Mesendoderm (in vitro differentiated cells): ENCODE results near the gene DSP.

ENCODE experiments used
- DNase-seq: peaks from one replicate; pipeline ENCODE4 v3.0.0; 2013
- H2AK5ac ChIP-seq: 2 replicates; pipeline ENCODE4 v1.6.1; 2013; ENCODE audit warnings: low read length, inconsistent platforms
- H2BK120ac ChIP-seq: 2 replicates; pipeline ENCODE4 v1.6.1; 2013; ENCODE audit warnings: low read depth, mild to moderate bottlenecking, low read length, moderate library complexity, mixed read lengths
- H2BK15ac ChIP-seq: replicated peaks from 2 replicates; pipeline ENCODE4 v1.6.1; 2013; ENCODE audit warnings: low read depth, mild to moderate bottlenecking, moderate library complexity
- H2BK5ac ChIP-seq: 2 replicates; pipeline ENCODE4 v1.6.1; 2013; ENCODE audit warnings: low read length, inconsistent platforms
- H3K18ac ChIP-seq: 2 replicates; pipeline ENCODE4 v1.6.1; 2013; ENCODE audit warnings: mild to moderate bottlenecking, low read length, mixed read lengths
- H3K23ac ChIP-seq: one replicate; pipeline ENCODE4 v1.6.1; 2013; ENCODE audit warnings: low read length
- H3K27ac ChIP-seq: 2 replicates; pipeline ENCODE4 v1.5.1; 2013; ENCODE audit warnings: low read depth, mild to moderate bottlenecking, inconsistent platforms, low read length, moderate library complexity
- H3K27me3 ChIP-seq: 2 replicates; pipeline ENCODE4 v1.6.1; 2013; ENCODE audit warnings: low read length, control low read depth, mild to moderate bottlenecking, inconsistent platforms; ENCODE audit not compliant: insufficient read depth, poor library complexity
- H3K36me3 ChIP-seq: 2 replicates; pipeline ENCODE4 v1.6.1; 2013; ENCODE audit warnings: low read length, inconsistent platforms; ENCODE audit not compliant: control insufficient read depth, insufficient read depth
- H3K4ac ChIP-seq: one replicate; pipeline ENCODE4 v1.6.1; 2013; ENCODE audit warnings: low read depth, mild to moderate bottlenecking, low read length, moderate library complexity
- H3K4me1 ChIP-seq: 2 replicates; pipeline ENCODE4 v1.6.1; 2013; ENCODE audit warnings: low read depth, low read length, inconsistent platforms; ENCODE audit not compliant: control insufficient read depth
- H3K4me2 ChIP-seq: 2 replicates; pipeline ENCODE4 v1.6.1; 2013; ENCODE audit warnings: low read length
- H3K4me3 ChIP-seq: 2 replicates; pipeline ENCODE4 v1.5.1; 2013; ENCODE audit warnings: mild to moderate bottlenecking, low read length
- H3K56ac ChIP-seq: one replicate; pipeline ENCODE4 v1.6.1; 2013; ENCODE audit warnings: low read length
- H3K79me1 ChIP-seq: 2 replicates; pipeline ENCODE4 v1.6.1; 2013; ENCODE audit warnings: low read length, inconsistent platforms
- H3K79me2 ChIP-seq: 2 replicates; pipeline ENCODE4 v1.6.1; 2013; ENCODE audit warnings: mild to moderate bottlenecking, low read length; ENCODE audit not compliant: control insufficient read depth, insufficient read depth
- H3K9ac ChIP-seq: 2 replicates; pipeline ENCODE4 v1.6.1; 2013; ENCODE audit warnings: low read length, inconsistent platforms
- H4K5ac ChIP-seq: one replicate; pipeline ENCODE4 v1.6.1; 2013; ENCODE audit warnings: low read length
- H4K8ac ChIP-seq: one replicate; pipeline ENCODE4 v1.6.1; 2013; ENCODE audit warnings: low read depth, mild to moderate bottlenecking, control low read depth, low read length, moderate library complexity
- WGBS: extraction: QIAGEN DNeasy Blood & Tissue Kit; methylation state at CpG from one replicate; pipeline ENCODE4 v1.1.7; 2013; ENCODE audit warnings: low lambda C conversion rate, missing lambda C conversion rate; ENCODE audit not compliant: insufficient coverage; ENCODE audit errors: extremely low coverage; 5-methylcytosine and 5-hydroxymethylcytosine counted together

DSP gene

DNA sequence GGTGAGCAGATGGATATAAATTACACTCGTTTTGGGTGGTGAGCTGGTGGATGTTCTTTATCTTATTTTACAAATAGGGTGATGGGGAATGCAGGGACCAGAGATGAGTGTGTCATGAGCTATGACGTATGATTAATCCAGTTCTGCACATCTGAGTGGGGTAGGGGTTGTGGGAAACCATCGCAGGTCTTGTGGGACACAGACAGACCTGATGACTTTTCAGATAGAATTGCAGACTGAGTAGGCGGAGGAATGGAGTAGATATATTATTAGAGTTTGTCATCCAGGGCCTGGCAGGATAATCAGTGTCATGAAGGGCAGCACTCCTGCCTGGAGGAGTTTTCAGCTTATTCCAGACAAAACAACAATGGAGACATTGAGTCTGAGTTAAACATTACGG lies 12.9 kb upstream of the DSP start:
- Histone ChIP-seq H3K18ac (no peak overlapping the region), H4K8ac (no peak overlapping the region), H3K4me2 (no peak overlapping the region), H3K36me3 (no peaks in the 10 kb centered on the region), H3K27me3 (no peaks in the 10 kb centered on the region), H3K79me1 (no peaks in the 10 kb centered on the region), H3K4me3 (no peak overlapping the region), H3K79me2 (no peaks in the 10 kb centered on the region), H3K4ac (no peak overlapping the region), H2AK5ac (no peak overlapping the region), H3K4me1 (peaks cover 5% of the 10 kb centered on the region), H2BK120ac (no peak overlapping the region), H3K9ac (no peak overlapping the region), H2BK15ac (no peak overlapping the region), H4K5ac (no peak overlapping the region), H3K23ac (no peak overlapping the region), H3K56ac (no peak overlapping the region), H2BK5ac (no peak overlapping the region), H3K27ac (no peak overlapping the region)
- no peak for DNase-seq
- no CpG with 5 or more reads among the region's 5 CpGs for WGBS

- no CpG with 5 or more reads among the region's 6 CpGs for WGBS
- H3K79me2 ChIP-seq: no peaks in the 10 kb centered on the region
- no peak for DNase-seq
- H3K27ac ChIP-seq: no peak overlapping the region
- no peak overlapping the region for H3K4ac ChIP-seq
- H2BK120ac ChIP-seq: no peak overlapping the region
- H3K23ac ChIP-seq: no peak overlapping the region
- H3K4me2 ChIP-seq: no peak overlapping the region
- H3K18ac ChIP-seq: no peak overlapping the region
- peaks cover 5% of the 10 kb centered on the region for H3K4me1 ChIP-seq
- H3K56ac ChIP-seq: no peak overlapping the region
- no peaks in the 10 kb centered on the region for H3K36me3 ChIP-seq
- H2BK5ac ChIP-seq: no peak overlapping the region
- no peak overlapping the region for H2BK15ac ChIP-seq
- no peak overlapping the region for H2AK5ac ChIP-seq
- no peak overlapping the region for H3K9ac ChIP-seq
- H3K79me1 ChIP-seq: no peaks in the 10 kb centered on the region
- H3K27me3 ChIP-seq: no peaks in the 10 kb centered on the region
- H4K8ac ChIP-seq: no peak overlapping the region
- H3K4me3 ChIP-seq: no peak overlapping the region
- H4K5ac ChIP-seq: no peak overlapping the region
These were observed 12.3 kb upstream of the DSP start for GRCh38 chr6:7529141-7529540.

GRCh38 chr6:7532232-7532631 lies 9.2 kb upstream of the DSP start:
- Histone ChIP-seq H3K4me3 (no peak overlapping the region), H3K27ac (no peak overlapping the region), H3K4me1 (peaks cover 3% of the 10 kb centered on the region), H2BK5ac (no peak overlapping the region), H3K9ac (peak overlapping the region; percentile 14), H3K79me1 (no peaks in the 10 kb centered on the region), H4K8ac (no peak overlapping the region), H3K79me2 (no peaks in the 10 kb centered on the region), H3K56ac (no peak overlapping the region), H3K4ac (no peak overlapping the region), H3K18ac (no peak overlapping the region), H3K27me3 (no peaks in the 10 kb centered on the region), H2AK5ac (no peak overlapping the region), H3K23ac (no peak overlapping the region), H3K4me2 (no peak overlapping the region), H2BK15ac (no peak overlapping the region), H4K5ac (no peak overlapping the region), H3K36me3 (no peaks in the 10 kb centered on the region), H2BK120ac (no peak overlapping the region)
- no CpG with 5 or more reads among the region's 6 CpGs for WGBS
- DNase-seq: peak; percentile 35

DNA sequence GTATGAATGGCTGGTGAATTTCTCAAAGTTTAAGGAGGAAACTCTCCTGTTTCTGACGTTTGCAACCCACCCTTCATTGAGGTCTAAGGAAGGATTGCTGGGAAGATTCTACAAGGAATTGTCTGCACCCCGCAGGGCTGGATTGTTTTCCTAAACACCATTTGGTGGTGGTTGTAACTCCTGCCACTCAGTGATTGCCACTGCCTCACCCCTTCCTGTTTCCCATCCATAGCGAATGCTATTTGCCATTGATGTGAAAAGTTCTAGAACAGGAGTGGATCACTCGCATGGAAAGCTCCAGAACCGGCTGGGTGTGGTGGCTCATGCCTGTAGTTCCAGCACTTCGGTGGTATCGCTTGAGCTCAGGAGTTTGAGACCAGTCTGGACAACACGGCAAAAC lies 8.7 kb upstream of the DSP start:
- H3K27me3 ChIP-seq: no peaks in the 10 kb centered on the region
- no peaks in the 10 kb centered on the region for H3K79me2 ChIP-seq
- WGBS: no CpG with 5 or more reads among the region's 8 CpGs

GRCh38 chr6:7534192-7534591 lies 7.3 kb upstream of the DSP start:
- Histone ChIP-seq H3K4ac (no peak overlapping the region), H3K79me2 (no peaks in the 10 kb centered on the region), H2BK120ac (no peak overlapping the region), H3K9ac (no peak overlapping the region), H4K5ac (no peak overlapping the region), H4K8ac (no peak overlapping the region), H2BK5ac (no peak overlapping the region), H3K79me1 (no peaks in the 10 kb centered on the region), H3K27ac (no peak overlapping the region), H3K4me3 (no peak overlapping the region), H3K23ac (no peak overlapping the region), H2AK5ac (no peak overlapping the region), H3K56ac (no peak overlapping the region), H2BK15ac (no peak overlapping the region), H3K27me3 (no peaks in the 10 kb centered on the region), H3K4me2 (no peak overlapping the region), H3K36me3 (no peaks in the 10 kb centered on the region), H3K4me1 (peaks cover 3% of the 10 kb centered on the region), H3K18ac (no peak overlapping the region)
- no peak for DNase-seq
- no CpG with 5 or more reads among the region's 5 CpGs for WGBS

More for the DNA sequence above, 8.7 kb upstream of the DSP start:
- H3K4me3 ChIP-seq: no peak overlapping the region
- no peak overlapping the region for H3K56ac ChIP-seq
- H3K18ac ChIP-seq: no peak overlapping the region
- no peaks in the 10 kb centered on the region for H3K36me3 ChIP-seq
- H4K5ac ChIP-seq: no peak overlapping the region
- peak; percentile 65 for DNase-seq
- H3K9ac ChIP-seq: no peak overlapping the region
- no peak overlapping the region for H3K27ac ChIP-seq
- no peak overlapping the region for H4K8ac ChIP-seq
- no peaks in the 10 kb centered on the region for H3K79me1 ChIP-seq
- H2BK15ac ChIP-seq: no peak overlapping the region
- peaks cover 3% of the 10 kb centered on the region for H3K4me1 ChIP-seq
- H2AK5ac ChIP-seq: no peak overlapping the region
- no peak overlapping the region for H2BK5ac ChIP-seq
- H3K4ac ChIP-seq: no peak overlapping the region
- no peak overlapping the region for H2BK120ac ChIP-seq
- no peak overlapping the region for H3K23ac ChIP-seq
- H3K4me2 ChIP-seq: no peak overlapping the region

DNA sequence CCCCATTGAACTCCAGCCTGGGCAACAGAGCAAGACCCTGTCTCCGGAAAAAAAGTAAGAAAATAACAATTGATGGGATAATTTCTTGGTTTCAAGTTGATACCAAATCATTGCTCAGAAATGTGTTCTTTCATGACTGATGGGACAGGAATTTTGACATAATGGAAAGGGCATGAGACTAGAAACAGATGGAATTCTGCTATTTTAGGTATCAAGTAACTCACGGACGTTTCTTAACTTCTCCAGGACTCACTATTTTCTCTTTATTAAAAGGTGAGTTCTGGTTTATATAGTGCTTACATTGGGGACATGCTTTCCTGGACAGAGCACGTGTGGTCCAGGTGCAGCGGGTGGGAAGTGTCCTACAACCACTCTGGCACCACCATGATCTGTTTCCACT lies 6.0 kb upstream of the DSP start:
- Histone ChIP-seq H3K79me1 (no peaks in the 10 kb centered on the region), H3K36me3 (no peaks in the 10 kb centered on the region), H3K79me2 (no peaks in the 10 kb centered on the region), H2BK5ac (no peak overlapping the region), H3K27ac (no peak overlapping the region), H3K9ac (no peak overlapping the region), H4K8ac (no peak overlapping the region), H3K56ac (no peak overlapping the region), H2BK15ac (no peak overlapping the region), H2BK120ac (no peak overlapping the region), H3K4me2 (no peak overlapping the region), H4K5ac (no peak overlapping the region), H3K4ac (no peak overlapping the region), H2AK5ac (no peak overlapping the region), H3K4me1 (peaks cover 4% of the 10 kb centered on the region), H3K23ac (no peak overlapping the region), H3K27me3 (peaks cover 2% of the 10 kb centered on the region), H3K4me3 (no peak overlapping the region), H3K18ac (no peak overlapping the region)
- no CpG with 5 or more reads among the region's 5 CpGs for WGBS
- no peak for DNase-seq
